Thymus (tissue), 11 donors: ENCODE results near the gene TBC1D30. TPM values are rescaled to one million over a fixed set of nuclear protein-coding genes. Genes with fewer than 3 reads are reported as not detected.

Source experiments
- DNase-seq, 9 donors: peaks; one replicate each; pipeline ENCODE4 v3.0.0-alpha.2; 2013; ENCODE audit warnings: low spot score in 9 of 9, low read depth in 6 of 9, missing footprints in 1 of 9
- H3K27ac ChIP-seq, 2 donors: one replicate each; pipeline ENCODE4 v1.5.1; 2013; ENCODE audit warnings: control low read depth in 1 of 2, low read depth in 1 of 2, low read length in 1 of 2, mild to moderate bottlenecking in 1 of 2, moderate library complexity in 1 of 2
- H3K27me3 ChIP-seq, 2 donors: one replicate each; pipeline ENCODE4 v1.5.1; 2013; ENCODE audit warnings: low read length in 1 of 2; ENCODE audit not compliant: control insufficient read depth in 2 of 2, insufficient read depth in 1 of 2
- H3K36me3 ChIP-seq, 2 donors: one replicate each; pipeline ENCODE4 v1.5.1; 2013; ENCODE audit warnings: low read length in 1 of 2, mild to moderate bottlenecking in 1 of 2, moderate library complexity in 1 of 2; ENCODE audit not compliant: control insufficient read depth in 2 of 2, insufficient read depth in 2 of 2
- H3K4me1 ChIP-seq, 2 donors: one replicate each; pipeline ENCODE4 v1.5.1; 2013; ENCODE audit warnings: low read length in 2 of 2; ENCODE audit not compliant: control insufficient read depth in 2 of 2, insufficient read depth in 2 of 2
- H3K4me3 ChIP-seq, 2 donors: one replicate each; pipeline ENCODE4 v1.5.1; 2013; ENCODE audit warnings: low read length in 2 of 2, control low read depth in 1 of 2, mild to moderate bottlenecking in 1 of 2
- H3K9me3 ChIP-seq, 2 donors: one replicate each; pipeline ENCODE4 v1.5.1; 2013; ENCODE audit warnings: low read length in 1 of 2, mild to moderate bottlenecking in 1 of 2; ENCODE audit not compliant: control insufficient read depth in 2 of 2, insufficient read depth in 1 of 2
- WGBS: extraction: QIAGEN DNeasy Blood & Tissue Kit; methylation state at CpG from one replicate; pipeline ENCODE4 v1.1.7; 2013; 5-methylcytosine and 5-hydroxymethylcytosine counted together
- polyA plus RNA-seq: library from polyadenylated mRNA; stranded (reverse); fragments of 200-250 nt; gene quantifications from one replicate; pipeline ENCODE4 v1.2.3, GENCODE V29; 2013
- total RNA-seq: library from RNA; stranded (reverse); fragments of 120-200 nt; gene quantifications from one replicate; pipeline ENCODE4 v1.2.4, GENCODE V29; 2013
- donor health status: healthy.

The TBC1D30 gene
- total and polyA plus RNA-seq, 2 donors, result 0.42 to 0.91 TPM

DNA sequence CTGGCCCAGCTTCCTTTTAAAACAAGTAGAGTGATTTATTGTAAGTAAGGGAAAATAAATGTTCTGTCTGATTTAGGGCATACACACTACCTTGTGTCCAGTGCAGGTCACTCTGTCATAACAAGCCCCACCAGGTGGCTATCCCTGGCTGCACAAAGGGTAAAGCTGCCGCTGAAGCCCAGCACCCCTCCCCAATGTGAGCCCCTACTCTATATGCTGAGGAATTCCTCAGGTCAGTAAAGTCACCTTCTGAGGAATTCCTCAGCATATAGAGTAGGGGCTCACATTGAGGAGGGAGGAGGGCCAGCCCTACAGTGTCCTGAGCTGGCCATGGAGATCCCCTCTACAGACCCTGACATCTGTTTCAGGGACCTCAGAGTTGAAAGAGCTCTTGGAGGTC, 67.2 kb downstream of the TBC1D30 start:
- Histone ChIP-seq H3K9me3 (no peaks in the 10 kb centered on the region), H3K27me3 (peaks cover 0 to 5% of the 10 kb centered on the region in 2 donors), H3K27ac (no peak overlapping the region), H3K36me3 (no peaks in the 10 kb centered on the region), H3K4me1 (no peaks in the 10 kb centered on the region), H3K4me3 (no peak overlapping the region)
- WGBS, result 96% methylated on average over 1 of the region's 1 CpG
- no peak for DNase-seq

- Histone ChIP-seq H3K27ac (no peak overlapping the region), H3K27me3 (peaks cover 0 to 5% of the 10 kb centered on the region in 2 donors), H3K4me1 (no peaks in the 10 kb centered on the region), H3K9me3 (no peaks in the 10 kb centered on the region), H3K4me3 (no peak overlapping the region), H3K36me3 (no peaks in the 10 kb centered on the region)
- WGBS, result 94% methylated on average over 4 of the region's 4 CpGs
- no peak for DNase-seq
Measured at GRCh38 chr12:64892561-64892960, 68.1 kb downstream of the TBC1D30 start.

GRCh38 chr12:64893961-64894360, 69.5 kb downstream of the TBC1D30 start:
- peaks cover 0 to 2% of the 10 kb centered on the region in 2 donors for H3K27me3 ChIP-seq
- 91% methylated on average over 4 of the region's 4 CpGs for WGBS
- DNase-seq, result no peak

DNA sequence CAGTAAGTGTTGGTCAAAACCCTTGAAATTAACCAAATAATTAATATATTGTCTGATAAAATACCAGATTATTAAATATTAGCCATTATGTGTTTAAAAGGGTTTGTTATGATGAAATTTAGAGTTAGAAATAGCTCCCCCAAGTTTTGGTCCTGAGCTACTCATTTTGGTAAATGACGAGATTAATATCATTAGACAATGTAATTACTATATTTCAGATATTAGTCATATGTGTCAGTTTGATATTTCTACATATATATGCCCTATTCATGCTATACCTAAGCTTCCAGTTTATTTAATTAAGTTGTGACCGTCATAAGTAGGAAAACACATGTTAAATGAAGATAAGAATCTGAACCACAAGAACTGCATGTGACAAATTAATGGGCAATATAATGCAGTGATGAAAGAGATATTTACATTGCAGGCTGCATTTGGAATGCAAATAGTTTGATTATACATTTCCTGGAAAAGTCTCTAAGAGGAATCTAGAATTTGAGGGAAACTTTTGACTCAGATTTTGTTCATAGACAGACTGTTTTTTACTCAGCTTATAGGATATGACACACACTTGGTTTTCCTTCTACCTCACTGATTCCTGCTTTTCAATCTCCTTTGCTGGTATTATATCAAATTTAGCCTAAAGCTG, 70.5 kb downstream of the TBC1D30 start:
- H3K27ac ChIP-seq, result no peak overlapping the region
- H3K4me1 ChIP-seq, result no peaks in the 10 kb centered on the region
- H3K36me3 ChIP-seq, result no peaks in the 10 kb centered on the region
- 46% methylated on average over 2 of the region's 2 CpGs for WGBS
- H3K27me3 ChIP-seq, result peaks cover 0 to under 1% of the 10 kb centered on the region in 2 donors
- no peaks in the 10 kb centered on the region for H3K9me3 ChIP-seq
- DNase-seq, result no peak
- H3K4me3 ChIP-seq, result no peak overlapping the region

More at GRCh38 chr12:64893961-64894360, 69.5 kb downstream of the TBC1D30 start:
- Histone ChIP-seq H3K9me3 (no peaks in the 10 kb centered on the region), H3K27ac (no peak overlapping the region), H3K4me3 (no peak overlapping the region), H3K36me3 (no peaks in the 10 kb centered on the region), H3K4me1 (no peaks in the 10 kb centered on the region)

DNA sequence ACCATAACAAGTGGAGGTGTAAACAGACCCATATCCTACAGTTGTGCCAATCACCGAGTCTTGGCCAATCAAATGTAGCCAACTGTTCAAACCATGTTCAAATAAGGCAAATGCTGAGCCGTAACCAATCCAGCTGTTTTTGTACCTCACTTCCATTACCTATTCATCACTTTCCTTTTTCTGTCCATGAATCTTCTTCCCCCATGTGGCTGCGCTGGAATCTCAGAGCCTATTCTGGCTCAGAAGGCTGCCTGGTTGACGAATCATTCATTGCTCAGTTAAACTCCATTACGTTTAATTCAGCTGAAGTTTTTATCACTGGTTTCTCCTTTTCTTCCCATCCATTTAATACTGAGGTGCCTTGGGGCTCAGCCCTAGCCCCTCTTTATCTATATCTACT, 71.1 kb downstream of the TBC1D30 start:
- no peaks in the 10 kb centered on the region for H3K9me3 ChIP-seq
- H3K4me3 ChIP-seq, result no peak overlapping the region
- DNase-seq, result no peak
- 94% methylated on average over 5 of the region's 5 CpGs for whole genome bisulfite sequencing
- no peaks in the 10 kb centered on the region for H3K4me1 ChIP-seq
- no peak overlapping the region for H3K27ac ChIP-seq
- no peaks in the 10 kb centered on the region for H3K36me3 ChIP-seq
- H3K27me3 ChIP-seq, result no peaks in the 10 kb centered on the region

DNA sequence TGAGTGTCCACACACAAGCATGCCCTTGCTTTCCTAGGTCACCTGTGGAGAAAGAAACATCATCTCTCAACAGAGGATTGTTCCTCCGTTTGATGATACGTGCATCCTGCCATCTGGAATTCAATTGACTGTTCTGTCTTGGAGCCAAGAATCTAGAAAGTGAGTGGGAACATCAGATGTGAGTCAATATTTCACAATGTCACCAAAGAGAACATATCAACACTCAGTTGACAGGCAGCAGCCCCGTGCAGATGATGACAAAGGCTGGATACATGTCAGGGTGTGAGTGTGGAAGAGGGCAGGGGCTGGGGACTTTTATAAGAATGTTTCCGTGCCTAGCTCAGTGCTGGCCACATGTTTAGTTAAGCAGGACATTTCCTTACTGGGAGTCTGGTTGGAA, 76.1 kb downstream of the TBC1D30 start:
- no peaks in the 10 kb centered on the region for H3K4me1 ChIP-seq
- no peaks in the 10 kb centered on the region for H3K27me3 ChIP-seq
- no peak overlapping the region for H3K4me3 ChIP-seq
- DNase-seq, result no peak
- 83% methylated on average over 4 of the region's 4 CpGs for WGBS
- no peaks in the 10 kb centered on the region for H3K9me3 ChIP-seq
- H3K36me3 ChIP-seq, result no peaks in the 10 kb centered on the region
- no peak overlapping the region for H3K27ac ChIP-seq

DNA sequence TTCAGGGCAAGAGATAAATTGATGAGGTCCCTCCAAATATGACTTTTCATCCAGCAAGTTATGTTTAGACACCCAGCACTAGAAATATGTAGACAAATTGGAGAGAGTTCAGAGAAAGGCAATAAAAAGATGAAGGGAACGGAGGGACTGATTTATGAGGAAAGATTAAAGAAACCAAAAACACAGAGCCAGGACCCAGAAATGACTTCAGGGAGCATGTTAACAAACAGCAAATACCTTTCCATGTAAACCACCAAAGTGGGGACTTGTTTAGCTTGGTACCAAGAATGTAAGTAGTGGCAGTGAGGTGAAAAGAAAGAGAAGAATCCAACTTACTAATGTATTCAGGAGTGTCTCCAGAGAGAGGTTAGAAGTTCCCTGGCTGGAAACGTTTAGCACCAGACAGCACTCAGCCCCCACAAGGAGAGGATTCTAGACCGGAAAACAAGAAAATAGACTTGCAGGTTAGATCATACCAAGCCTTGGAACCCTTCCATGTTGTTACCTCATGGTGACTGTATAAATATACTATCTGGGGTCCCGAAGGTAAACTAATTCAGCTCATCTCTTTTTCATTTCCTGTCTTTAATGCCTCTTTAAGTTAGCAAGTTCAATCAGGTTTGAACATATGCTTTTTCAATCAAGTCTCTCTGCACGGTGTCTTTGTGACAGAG, 79.2 kb downstream of the TBC1D30 start:
- Histone ChIP-seq H3K27me3 (no peaks in the 10 kb centered on the region), H3K4me3 (no peak overlapping the region), H3K27ac (no peak overlapping the region), H3K9me3 (no peaks in the 10 kb centered on the region), H3K36me3 (no peaks in the 10 kb centered on the region), H3K4me1 (no peaks in the 10 kb centered on the region)
- WGBS, result 94% methylated on average over 5 of the region's 5 CpGs
- DNase-seq, result no peak

- no peaks in the 10 kb centered on the region for H3K9me3 ChIP-seq
- no peak for DNase-seq
- no peak overlapping the region for H3K27ac ChIP-seq
- WGBS, result 97% methylated on average over 3 of the region's 3 CpGs
- no peaks in the 10 kb centered on the region for H3K4me1 ChIP-seq
- no peaks in the 10 kb centered on the region for H3K36me3 ChIP-seq
- no peaks in the 10 kb centered on the region for H3K27me3 ChIP-seq
- H3K4me3 ChIP-seq, result no peak overlapping the region
Measured at GRCh38 chr12:64907097-64907496, 82.7 kb downstream of the TBC1D30 start.

GRCh38 chr12:64909124-64909523, 84.7 kb downstream of the TBC1D30 start:
- no peak overlapping the region for H3K4me3 ChIP-seq
- peaks cover 0 to 4% of the 10 kb centered on the region in 2 donors for H3K27me3 ChIP-seq
- no peaks in the 10 kb centered on the region for H3K9me3 ChIP-seq
- WGBS, result 96% methylated on average over 6 of the region's 6 CpGs
- no peak overlapping the region for H3K27ac ChIP-seq
- DNase-seq, result no peak
- H3K4me1 ChIP-seq, result no peaks in the 10 kb centered on the region
- no peaks in the 10 kb centered on the region for H3K36me3 ChIP-seq
